ENCODE measurements around the gene OR1F1.

The OR1F1 gene

DNA sequence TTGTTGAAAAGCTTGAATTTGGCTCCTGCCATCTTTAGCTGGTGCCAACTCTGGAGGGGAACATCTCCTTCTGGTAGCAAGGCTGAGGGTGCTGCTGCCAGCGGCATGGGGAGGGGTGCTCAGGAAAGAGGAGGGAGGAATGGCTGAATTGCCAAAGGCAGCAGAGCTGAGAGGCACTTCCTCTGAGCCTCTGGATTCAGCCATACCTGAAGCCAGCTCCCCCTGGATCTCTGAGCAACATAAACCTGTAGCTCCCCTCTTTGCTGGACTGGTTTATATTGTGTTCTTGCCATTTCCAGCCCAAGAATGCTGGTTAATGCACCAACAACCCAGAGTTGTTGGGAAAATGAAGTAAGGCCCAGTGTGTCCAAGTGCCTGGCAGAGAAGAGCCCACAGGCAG, 61.0 kb downstream of the OR1F1 start:
- no peak for DNase-seq (ENCODE audit: low spot score)

DNA sequence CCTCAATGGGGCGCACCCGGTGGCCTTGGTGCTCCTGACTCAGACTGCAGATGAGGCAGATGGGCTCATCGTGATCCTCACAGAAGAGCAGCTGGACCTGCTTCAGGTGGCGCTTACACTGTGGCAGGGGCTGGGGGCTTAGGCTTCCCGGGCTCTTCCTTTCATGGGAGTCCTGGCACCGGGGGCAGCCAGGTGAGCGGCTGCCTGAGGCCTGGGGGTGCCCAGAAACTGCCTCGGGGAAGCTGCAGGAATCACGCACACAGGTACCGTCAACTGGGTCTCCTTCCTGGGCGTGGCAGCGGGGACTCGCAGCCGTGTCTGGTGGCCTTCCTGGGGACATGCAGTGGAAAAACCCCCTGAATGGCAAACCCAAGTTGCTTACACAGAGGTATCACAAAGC, 61.4 kb downstream of the OR1F1 start:
- no peak for DNase-seq (ENCODE audit: low spot score)

DNA sequence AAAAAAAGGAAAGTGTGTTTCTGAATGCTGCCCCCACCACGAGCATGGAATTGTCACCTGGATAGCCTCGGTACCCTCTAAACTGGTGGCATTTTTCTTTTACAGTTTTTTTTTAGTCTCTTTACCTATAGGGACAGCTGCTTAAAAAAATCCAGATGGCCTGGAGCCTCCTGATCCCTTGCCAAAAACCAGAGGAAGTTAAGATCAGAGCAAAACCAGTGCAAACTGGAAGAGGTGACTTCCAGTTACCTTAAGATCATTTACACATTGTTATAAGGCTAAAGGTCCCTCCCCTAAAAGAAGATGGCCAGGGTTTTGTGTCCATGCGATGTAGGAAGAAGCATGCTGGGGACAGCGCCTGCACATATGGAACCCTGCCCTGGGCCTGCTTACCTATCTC, 65.0 kb downstream of the OR1F1 start:
- DNase-seq (ENCODE audit: low spot score): no peak

DNA sequence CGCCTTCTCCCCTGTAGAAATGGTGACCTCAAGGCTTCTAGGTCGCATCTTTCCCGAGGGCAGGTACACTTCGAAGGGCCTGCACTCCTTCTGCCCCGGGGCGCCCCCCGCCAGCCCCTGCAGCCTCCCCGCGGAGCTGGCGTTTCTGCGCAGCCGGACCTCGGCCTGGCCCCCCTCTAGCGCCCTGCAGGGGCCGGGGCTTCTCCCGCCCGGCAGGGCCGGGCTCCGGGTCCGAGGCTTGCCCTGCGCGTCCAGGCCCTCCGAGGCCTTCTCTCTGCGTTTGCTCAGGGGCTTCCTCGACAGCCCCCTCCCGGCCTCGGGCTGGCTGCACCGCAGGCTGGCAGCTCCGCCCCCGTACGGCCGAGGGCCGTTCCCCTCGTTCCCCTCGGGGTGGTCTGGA, 66.3 kb downstream of the OR1F1 start:
- DNase-seq (ENCODE audit: low spot score): no peak

All from SW480 (cell line).